Suprapubic skin (tissue), 4 donors: Measurements from ENCODE around the gene C20orf204. TPM values are rescaled to one million over a fixed set of nuclear protein-coding genes. Genes with fewer than 3 reads are reported as not detected.

Experiments used
- DNase-seq, 2 donors: peaks; one replicate each; pipeline ENCODE4 v3.0.0-alpha.2; 2019; ENCODE audit warnings: low spot score in 2 of 2
- H3K27ac ChIP-seq: fragments of 200-600 bp; sonication (generic); one replicate; pipeline ENCODE4 v1.5.1; 2019
- H3K27me3 ChIP-seq: fragments of 200-600 bp; sonication (generic); one replicate; pipeline ENCODE4 v1.5.1; 2019
- H3K36me3 ChIP-seq: fragments of 200-600 bp; sonication (generic); one replicate; pipeline ENCODE4 v1.5.1; 2019
- H3K4me1 ChIP-seq: fragments of 200-600 bp; sonication (generic); one replicate; pipeline ENCODE4 v1.5.1; 2019
- H3K4me3 ChIP-seq: fragments of 200-600 bp; sonication (generic); one replicate; pipeline ENCODE4 v1.5.1; 2019; ENCODE audit warnings: mild to moderate bottlenecking
- H3K9me3 ChIP-seq: fragments of 200-600 bp; sonication (generic); one replicate; pipeline ENCODE4 v1.5.1; 2019
- CTCF ChIP-seq, 2 donors: fragments of 200-600 bp in 1 of 2; fragments of 450-650 bp in 1 of 2; sonication (generic) in 1 of 2; IDR thresholded peaks; one replicate each; pipeline ENCODE4 v1.5.1; 2016 to 2019; ENCODE audit warnings: antibody characterized with exemption in 2 of 2, mild to moderate bottlenecking in 1 of 2, moderate library complexity in 1 of 2
- EP300 ChIP-seq: sonication (generic); formaldehyde crosslinking; IDR thresholded peaks from one replicate; pipeline ENCODE4 v1.6.1; 2017; ENCODE audit warnings: antibody characterized with exemption
- POLR2A ChIP-seq, 2 donors: fragments of 450-650 bp; IDR thresholded peaks; one replicate each; pipeline ENCODE4 v1.6.1; 2017; ENCODE audit warnings: antibody characterized with exemption in 2 of 2, mild to moderate bottlenecking in 2 of 2, moderate library complexity in 2 of 2
- POLR2AphosphoS5 ChIP-seq, 3 donors: sonication (generic); formaldehyde crosslinking; IDR thresholded peaks; one replicate each; pipeline ENCODE4 v1.6.1; 2017; ENCODE audit warnings: antibody characterized with exemption in 3 of 3
- WGBS: methylation state at CpG from one replicate; pipeline ENCODE4 v1.1.5; 2018; 5-methylcytosine and 5-hydroxymethylcytosine counted together
- total RNA-seq, 4 donors: library from RNA; depleted of rRNA; stranded (reverse); fragments of >200 nt; gene quantifications; one replicate each; pipeline ENCODE4 v1.1.0, GENCODE V29; 2016

Gene C20orf204
- total RNA-seq, 4 donors from 2014 or later = 1.1 to 5.1 (median 1.8) TPM

- WGBS = 52% methylated on average over 3 of the region's 5 CpGs
- no peak for DNase-seq
- H3K36me3 ChIP-seq = peaks cover 3% of the 10 kb centered on the region
- H3K9me3 ChIP-seq = no peaks in the 10 kb centered on the region
- TF ChIP-seq EP300 (no peak), POLR2AphosphoS5 (IDR thresholded peaks at IDR 0.05) (no peak), POLR2A (IDR thresholded peaks at IDR 0.05) (no peak)
- H3K4me3 ChIP-seq = no peak overlapping the region
- no peaks in the 10 kb centered on the region for H3K27me3 ChIP-seq
- no peak overlapping the region for H3K27ac ChIP-seq
- H3K4me1 ChIP-seq = peaks cover 40% of the 10 kb centered on the region
Measured at GRCh38 chr20:64065974-64066343, 30.0 kb downstream of the C20orf204 start.

GRCh38 chr20:64067005-64067632, 31.1 kb downstream of the C20orf204 start:
- peaks cover 38% of the 10 kb centered on the region for H3K4me1 ChIP-seq
- H3K27me3 ChIP-seq = no peaks in the 10 kb centered on the region

GRCh38 chr20:64067733-64068307, 31.8 kb downstream of the C20orf204 start:
- Histone ChIP-seq H3K4me1 (peaks cover 31% of the 10 kb centered on the region), H3K27me3 (no peaks in the 10 kb centered on the region), H3K27ac (no peak overlapping the region), H3K4me3 (no peak overlapping the region), H3K9me3 (no peaks in the 10 kb centered on the region), H3K36me3 (peaks cover 16% of the 10 kb centered on the region)
- 57% methylated on average over 1 of the region's 12 CpGs for WGBS
- no peak for DNase-seq
- no peak for TF ChIP-seq POLR2A (IDR thresholded peaks at IDR 0.05)
- no peak for TF ChIP-seq POLR2AphosphoS5 (IDR thresholded peaks at IDR 0.05)
- TF ChIP-seq EP300 = no peak
- no peak for TF ChIP-seq CTCF (IDR thresholded peaks at IDR 0.05)

More at GRCh38 chr20:64067005-64067632, 31.1 kb downstream of the C20orf204 start:
- peaks cover 12% of the 10 kb centered on the region for H3K36me3 ChIP-seq
- no peak overlapping the region for H3K27ac ChIP-seq
- 65% methylated on average over 2 of the region's 6 CpGs for WGBS
- no peak overlapping the region for H3K4me3 ChIP-seq
- no peak for DNase-seq
- TF ChIP-seq CTCF (IDR thresholded peaks at IDR 0.05) (no peak), EP300 (no peak), POLR2AphosphoS5 (IDR thresholded peaks at IDR 0.05) (no peak), POLR2A (IDR thresholded peaks at IDR 0.05) (no peak)
- no peaks in the 10 kb centered on the region for H3K9me3 ChIP-seq

GRCh38 chr20:64068386-64069208, 32.6 kb downstream of the C20orf204 start:
- Histone ChIP-seq H3K27me3 (no peaks in the 10 kb centered on the region), H3K9me3 (no peaks in the 10 kb centered on the region), H3K4me3 (no peak overlapping the region), H3K4me1 (peaks cover 27% of the 10 kb centered on the region), H3K36me3 (peaks cover 20% of the 10 kb centered on the region), H3K27ac (no peak overlapping the region)
- DNase-seq = no peak
- TF ChIP-seq CTCF (IDR thresholded peaks at IDR 0.05) (no peak), EP300 (no peak)
- WGBS = 83% methylated on average over 8 of the region's 12 CpGs

GRCh38 chr20:64069209-64069613, 33.2 kb downstream of the C20orf204 start:
- no peak for DNase-seq
- TF ChIP-seq CTCF (IDR thresholded peaks at IDR 0.05) (no peak), POLR2A (IDR thresholded peaks at IDR 0.05) (no peak), POLR2AphosphoS5 (IDR thresholded peaks at IDR 0.05) (no peak), EP300 (no peak)
- H3K36me3 ChIP-seq = peaks cover 26% of the 10 kb centered on the region
- H3K27ac ChIP-seq = no peak overlapping the region
- H3K9me3 ChIP-seq = no peaks in the 10 kb centered on the region
- H3K4me3 ChIP-seq = no peak overlapping the region
- H3K27me3 ChIP-seq = no peaks in the 10 kb centered on the region
- WGBS = 100% methylated on average over 1 of the region's 20 CpGs
- H3K4me1 ChIP-seq = peaks cover 24% of the 10 kb centered on the region
